SK-N-MC (cell line): ENCODE results near the gene PSMA3.
"Not testable (repeated sequence)": the region's sequence is repeated elsewhere in the genome, so short reads cannot be mapped to it uniquely, and the experiment has no call there.

ENCODE experiments used
- EZH2 ChIP-seq: fragments of 200-600 bp; sonication (generic); IDR thresholded peaks from one replicate; pipeline ENCODE4 v1.6.1; 2017; ENCODE audit warnings: antibody characterized with exemption
- POLR2AphosphoS5 ChIP-seq: IDR thresholded peaks from 2 replicates; pipeline ENCODE4 v1.6.1; 2012; ENCODE audit warnings: mild to moderate bottlenecking, low read depth, low read length, borderline replicate concordance

DNA sequence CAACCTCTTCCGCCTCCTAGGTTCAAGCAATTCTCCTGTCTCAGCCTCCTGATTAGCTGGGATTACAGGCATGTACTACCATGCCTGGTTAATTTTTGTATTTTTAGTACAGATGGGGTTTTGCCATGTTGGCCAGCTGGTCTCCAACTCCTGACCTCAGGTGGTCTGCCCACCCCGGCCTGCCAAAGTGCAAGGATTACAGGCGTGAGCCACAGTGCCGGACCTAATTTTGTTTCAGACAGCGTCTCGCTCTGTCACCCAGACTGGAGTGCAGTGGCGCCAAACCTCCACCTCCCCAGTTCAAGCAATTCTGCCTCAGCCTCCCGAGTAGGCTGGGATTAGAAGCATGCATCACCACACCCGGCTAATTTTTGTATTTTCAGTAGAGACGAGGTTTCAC is 17.4 kb downstream of the PSMA3 start:
- not testable (repeated sequence) for TF ChIP-seq EZH2, POLR2AphosphoS5
